Measurements from ENCODE around the gene B3GNT5.

The B3GNT5 gene, protein sequence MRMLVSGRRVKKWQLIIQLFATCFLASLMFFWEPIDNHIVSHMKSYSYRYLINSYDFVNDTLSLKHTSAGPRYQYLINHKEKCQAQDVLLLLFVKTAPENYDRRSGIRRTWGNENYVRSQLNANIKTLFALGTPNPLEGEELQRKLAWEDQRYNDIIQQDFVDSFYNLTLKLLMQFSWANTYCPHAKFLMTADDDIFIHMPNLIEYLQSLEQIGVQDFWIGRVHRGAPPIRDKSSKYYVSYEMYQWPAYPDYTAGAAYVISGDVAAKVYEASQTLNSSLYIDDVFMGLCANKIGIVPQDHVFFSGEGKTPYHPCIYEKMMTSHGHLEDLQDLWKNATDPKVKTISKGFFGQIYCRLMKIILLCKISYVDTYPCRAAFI

DNA sequence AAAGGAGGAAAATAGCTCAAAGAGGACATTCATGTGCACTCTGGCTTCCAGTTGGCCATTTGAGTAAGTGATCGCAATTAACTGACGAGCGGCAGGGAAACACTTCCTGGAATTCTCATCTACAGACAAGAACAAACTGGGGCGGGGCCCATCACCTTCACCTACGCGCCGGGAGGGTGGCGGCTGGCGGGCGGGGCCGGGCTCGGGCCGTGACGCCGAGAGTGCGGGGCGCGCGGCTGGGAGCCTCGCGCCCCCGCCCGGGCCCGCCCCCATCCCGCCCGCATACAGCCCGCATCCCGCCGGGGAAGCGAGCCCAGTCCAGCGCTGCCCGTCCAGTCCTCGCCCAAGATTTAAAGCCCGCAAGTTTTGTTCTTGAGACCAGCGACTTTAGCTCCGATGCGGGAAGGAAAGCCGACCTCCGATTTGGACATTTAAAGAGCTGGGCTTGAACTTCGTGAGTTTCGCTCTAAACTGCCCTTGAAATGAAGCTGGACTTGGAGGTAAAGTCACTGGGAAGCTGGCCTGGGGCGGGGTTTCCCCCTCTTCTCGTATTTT lies at the start of gene B3GNT5:
TSS of gene B3GNT5 (plus strand) at position 281 of the 555 bp plus-strand sequence. CDS start 16,546 bp downstream, outside the sequence.
- no peak for DNase-seq (ENCODE audit: low read depth in 2 of 2)

DNA sequence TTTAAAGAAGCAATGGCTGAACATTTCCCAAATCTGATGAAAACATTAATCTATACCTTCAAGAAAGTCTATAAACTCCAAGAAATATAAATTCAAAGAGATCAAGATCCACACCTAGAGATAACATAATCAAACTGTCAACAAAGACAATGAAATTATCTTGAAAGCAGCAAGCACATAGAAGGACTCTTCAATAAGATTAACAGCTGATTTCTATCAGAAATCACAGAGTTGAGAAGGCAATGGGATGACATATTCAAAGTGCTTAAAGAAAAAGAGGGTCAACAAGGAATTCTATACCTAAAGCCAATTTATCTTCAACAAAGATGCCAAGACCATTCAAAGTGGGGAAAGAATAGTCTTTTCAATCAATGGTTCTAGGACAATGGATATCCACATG lies 49.4 kb upstream of the B3GNT5 start:
- no peak for DNase-seq (ENCODE audit: low read depth in 2 of 2)

DNA sequence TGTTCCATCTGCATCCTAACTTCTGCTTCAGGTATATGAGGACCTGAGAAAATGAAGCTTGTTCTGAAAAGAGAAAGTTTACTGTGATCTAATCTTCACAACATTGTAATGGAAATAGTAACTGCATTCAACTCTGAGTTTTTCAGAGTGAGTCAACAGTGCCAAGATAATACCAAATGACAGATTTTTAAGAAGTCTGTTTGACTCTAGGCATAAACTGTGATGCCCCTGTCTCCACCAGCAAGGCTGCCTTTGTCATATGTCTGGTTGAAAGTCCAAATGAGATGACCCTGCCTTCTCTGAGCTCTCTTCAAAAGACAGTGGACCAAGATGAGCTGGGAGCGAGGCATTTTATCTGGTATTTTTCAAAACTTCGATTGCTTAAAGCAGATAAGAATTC lies 44.8 kb upstream of the B3GNT5 start:
- DNase-seq (ENCODE audit: low read depth in 2 of 2), result no peak

DNA sequence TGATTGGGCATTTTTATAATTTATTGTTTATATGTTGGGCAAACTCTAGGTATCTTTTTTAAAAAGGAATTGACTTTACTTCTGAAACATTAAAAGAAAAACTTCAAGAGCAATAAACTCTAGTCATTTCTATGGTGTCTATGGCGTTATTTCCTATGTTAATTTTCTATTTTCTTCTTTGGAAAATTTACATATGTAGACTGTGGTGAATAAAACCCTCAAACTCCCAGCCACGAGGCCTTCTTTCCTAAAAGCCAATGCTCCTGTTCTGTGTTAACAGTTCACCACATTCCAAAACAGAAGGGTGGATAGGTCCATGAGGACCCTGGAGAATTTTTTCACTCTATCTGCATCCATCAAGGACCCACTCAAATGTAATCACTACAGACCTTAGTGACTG lies 44.3 kb upstream of the B3GNT5 start:
- no peak for DNase-seq (ENCODE audit: low read depth in 2 of 2)

- no peak for DNase-seq (ENCODE audit: low read depth in 2 of 2)
Observed at GRCh38 chr3:183210341-183210740, 42.7 kb upstream of the B3GNT5 start.

DNA sequence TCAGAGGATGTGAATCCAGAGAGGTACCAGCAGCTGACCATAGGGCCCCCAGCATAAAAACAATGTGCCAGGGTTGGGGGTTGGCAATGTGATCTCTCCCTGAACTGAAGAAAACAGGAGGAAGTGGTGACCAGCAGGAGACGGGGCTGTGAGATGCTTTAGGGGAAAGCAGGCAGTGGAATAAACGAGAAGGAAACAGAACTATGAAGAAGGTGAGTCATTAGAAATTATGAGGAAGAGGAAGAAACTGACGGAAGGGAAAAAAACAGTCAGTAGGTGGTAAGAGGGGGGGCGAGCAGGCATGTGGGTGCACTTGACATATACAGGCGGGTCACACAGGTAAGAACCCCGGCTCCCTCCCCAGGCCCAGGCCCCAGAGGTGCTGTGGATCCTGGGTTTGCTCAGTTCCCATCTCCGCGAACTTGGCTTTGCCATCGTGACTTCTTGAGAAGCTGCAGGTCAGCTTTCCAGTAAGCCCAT lies 42.2 kb upstream of the B3GNT5 start:
- no peak for DNase-seq (ENCODE audit: low read depth in 2 of 2)

DNA sequence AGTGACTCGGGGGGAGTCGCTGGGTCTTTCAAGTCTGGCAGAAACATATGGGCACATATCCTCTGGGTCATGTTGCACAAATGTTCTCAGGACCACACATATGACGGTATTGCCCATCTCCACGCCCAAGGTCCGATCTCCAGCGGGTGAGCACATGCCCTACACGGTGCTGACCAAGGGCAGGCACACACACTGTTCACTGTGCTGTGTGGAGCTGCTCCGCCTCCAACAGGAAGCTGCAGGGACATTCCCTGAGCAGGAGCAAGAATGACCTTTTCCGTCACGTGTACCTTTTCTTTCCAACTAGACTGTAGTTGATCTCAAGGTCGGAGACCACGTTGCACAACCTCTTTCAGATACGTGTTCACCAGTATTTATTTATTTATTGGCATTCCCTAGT lies 41.7 kb upstream of the B3GNT5 start:
- no peak for DNase-seq (ENCODE audit: low read depth in 2 of 2)

GRCh38 chr3:183212096-183212495 lies 41.0 kb upstream of the B3GNT5 start:
- no peak for DNase-seq (ENCODE audit: low read depth in 2 of 2)

GRCh38 chr3:183212565-183212964 lies 40.5 kb upstream of the B3GNT5 start:
- no peak for DNase-seq (ENCODE audit: low read depth in 2 of 2)

DNA sequence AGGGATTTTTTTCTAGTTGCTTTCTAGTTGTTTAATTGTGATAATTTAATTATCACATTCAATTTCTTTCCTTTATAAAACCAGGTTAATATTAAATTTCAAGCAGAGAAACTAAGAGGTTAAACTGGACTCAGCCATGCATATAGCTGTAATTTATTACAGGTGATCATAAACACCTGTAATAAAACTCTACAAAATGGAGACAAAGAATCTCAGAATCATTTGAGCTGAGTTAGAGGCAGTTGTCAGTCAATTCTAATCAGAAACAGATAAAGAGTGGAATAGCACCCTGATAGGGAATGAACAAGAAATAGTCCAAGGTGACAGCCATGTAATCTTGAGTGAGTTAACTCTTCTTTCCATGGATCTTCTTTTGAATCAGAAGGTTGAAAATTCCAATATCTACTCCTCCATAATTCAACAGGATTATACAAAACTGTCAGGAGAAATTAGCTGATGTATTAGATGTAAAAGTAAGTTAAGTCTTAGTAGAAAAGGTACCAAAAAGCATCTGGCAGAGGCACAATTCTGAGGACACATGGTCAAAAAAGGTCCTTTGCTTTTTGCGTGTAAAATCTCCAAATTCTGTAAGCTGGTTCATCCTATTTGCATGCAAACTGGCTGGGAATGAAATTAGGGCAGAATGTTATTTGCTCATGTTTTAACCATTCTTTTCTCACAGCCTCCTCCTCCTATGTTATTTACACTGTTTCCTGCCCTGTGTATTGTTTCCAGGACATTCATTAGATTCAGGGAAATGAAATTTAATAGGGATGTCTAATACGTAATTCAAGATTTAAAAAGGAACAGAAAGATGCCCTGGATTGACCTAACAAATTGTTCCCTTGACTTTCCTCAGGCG lies 39.4 kb upstream of the B3GNT5 start:
- DNase-seq (ENCODE audit: low read depth in 2 of 2), result no peak

- DNase-seq (ENCODE audit: low read depth in 2 of 2), result no peak
Observed at GRCh38 chr3:183214277-183214612, 38.8 kb upstream of the B3GNT5 start.

DNA sequence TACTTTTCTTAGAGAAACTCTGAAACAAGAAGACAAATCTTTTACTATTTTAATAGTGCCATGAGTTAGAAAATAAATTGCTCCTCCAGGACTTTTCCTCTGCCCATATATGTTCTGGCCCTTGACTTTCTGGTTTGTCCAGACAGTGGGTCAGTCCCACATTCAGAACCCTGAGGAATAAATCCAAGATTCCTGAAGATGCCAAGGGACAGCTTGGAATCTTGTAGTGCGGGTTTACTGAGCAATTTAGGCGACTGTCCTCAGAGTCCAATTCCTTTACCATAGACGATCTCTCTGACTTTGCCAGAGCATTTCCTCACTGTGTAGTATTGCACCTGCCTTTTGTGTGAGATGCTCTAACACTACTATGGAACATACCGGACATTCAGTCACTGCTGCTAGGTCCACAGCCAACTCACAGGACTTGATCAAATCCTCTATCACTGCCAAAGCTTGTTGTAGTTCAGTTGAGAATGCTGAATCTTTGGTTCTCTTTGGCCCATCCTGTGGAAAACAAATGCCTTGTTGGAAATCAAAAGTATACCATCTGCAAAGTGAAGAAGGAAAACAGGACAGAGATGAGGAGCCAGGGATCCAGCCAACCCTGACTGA lies 37.4 kb upstream of the B3GNT5 start:
- DNase-seq (ENCODE audit: low read depth in 2 of 2), result no peak

GRCh38 chr3:183217548-183218332 lies 35.3 kb upstream of the B3GNT5 start:
- DNase-seq (ENCODE audit: low read depth in 2 of 2), result no peak

- DNase-seq (ENCODE audit: low read depth in 2 of 2), result no peak
Observed at GRCh38 chr3:183218826-183219225, 34.2 kb upstream of the B3GNT5 start.

- DNase-seq (ENCODE audit: low read depth in 2 of 2), result no peak
Observed at GRCh38 chr3:183220828-183221227, 32.2 kb upstream of the B3GNT5 start.

- DNase-seq (ENCODE audit: low read depth in 2 of 2), result no peak
Observed at GRCh38 chr3:183222631-183223235, 30.3 kb upstream of the B3GNT5 start.

GRCh38 chr3:183224180-183224970 lies 28.7 kb upstream of the B3GNT5 start:
- DNase-seq (ENCODE audit: low read depth in 2 of 2), result peak in 1 of 2 donors; percentile 2

DNA sequence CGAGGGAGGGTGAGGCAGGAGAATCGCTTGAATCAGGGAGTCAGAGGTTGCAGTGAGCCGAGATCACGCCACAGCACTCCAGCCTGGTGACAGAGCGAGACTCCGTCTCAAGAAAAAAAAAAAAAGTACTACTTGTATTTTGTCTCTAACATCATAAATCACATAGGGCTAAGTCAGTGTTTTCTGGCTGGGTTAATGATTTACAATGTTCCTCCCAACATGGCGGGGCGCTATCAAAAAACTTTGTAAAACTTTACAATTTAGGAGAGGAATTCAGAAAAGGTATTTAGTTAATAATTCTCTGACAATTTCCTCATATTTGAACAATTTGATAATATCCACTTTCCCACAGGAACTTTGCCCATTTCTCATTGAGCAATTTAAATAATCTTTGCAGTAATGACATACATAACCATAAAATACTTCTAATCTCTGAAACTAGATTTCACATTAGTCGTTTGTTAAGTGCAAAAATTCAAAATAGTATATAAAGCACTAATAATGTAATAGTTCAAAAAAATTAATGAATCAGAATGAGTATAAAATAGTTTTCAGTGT lies 26.6 kb upstream of the B3GNT5 start:
- no peak for DNase-seq (ENCODE audit: low read depth in 2 of 2)

DNA sequence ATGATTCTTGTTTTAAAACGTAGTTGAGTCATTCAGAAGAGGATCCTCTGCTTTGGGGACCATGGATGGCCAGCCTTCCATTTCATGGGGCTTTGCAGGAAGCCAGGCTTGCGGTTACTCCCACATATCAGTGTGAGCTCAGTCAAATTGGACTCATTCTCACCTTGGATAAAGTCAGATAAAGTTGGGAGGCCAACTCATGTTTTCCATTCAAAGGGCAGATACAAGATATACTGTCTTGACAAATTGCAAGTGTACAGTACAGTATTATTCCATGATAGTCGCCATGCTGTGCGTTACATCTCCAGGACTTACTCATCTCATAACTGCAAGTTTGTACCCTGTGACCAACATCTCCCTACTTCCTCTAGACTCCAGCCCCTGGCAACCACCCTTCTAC lies 25.5 kb upstream of the B3GNT5 start:
- DNase-seq (ENCODE audit: low read depth in 2 of 2), result no peak

GRCh38 chr3:183229178-183229577 lies 23.9 kb upstream of the B3GNT5 start:
- no peak for DNase-seq (ENCODE audit: low read depth in 2 of 2)
